ENCODE measurements around the gene C2. TPM values are rescaled to one million over a fixed set of nuclear protein-coding genes. Genes with fewer than 3 reads are reported as not detected.
"Not testable (repeated sequence)": the region's sequence is repeated elsewhere in the genome, so short reads cannot be mapped to it uniquely, and the experiment has no call there.

C2 gene
- total and polyA plus RNA-seq, 2 donors (not counting 1 experiment from before 2014, with no cell fraction given) = 0.28 to 3.4 TPM

DNA sequence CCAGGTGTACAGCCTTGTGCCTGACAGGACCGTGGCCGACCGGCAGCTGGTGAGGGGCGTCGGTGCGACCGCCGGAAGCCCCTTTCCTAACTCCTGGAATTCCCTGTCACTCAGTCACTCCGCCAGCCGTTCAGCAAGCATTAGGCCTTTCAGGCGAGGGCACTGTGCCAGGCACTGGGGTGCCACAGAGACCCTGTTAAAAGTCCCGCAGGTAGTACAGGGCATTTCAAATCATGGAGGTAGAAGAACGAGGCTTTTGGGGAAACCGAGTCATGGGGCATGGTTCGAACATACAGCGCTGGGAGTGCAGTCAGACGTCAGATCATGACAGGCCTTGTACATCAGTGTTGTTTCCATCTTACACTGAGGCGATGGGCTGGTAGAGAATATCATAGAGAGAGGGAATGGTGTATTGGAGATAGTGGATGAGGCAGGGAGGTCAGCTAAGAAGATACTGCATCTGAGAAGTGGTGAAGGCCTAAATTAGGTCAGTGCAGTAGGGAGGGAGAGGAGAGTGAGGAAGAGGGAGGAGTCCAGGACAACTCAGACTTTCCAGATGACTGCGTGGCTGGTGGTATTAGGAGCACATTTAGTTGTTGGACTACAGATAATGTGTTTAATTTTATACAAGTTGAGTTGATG, 45.3 kb downstream of the C2 start:
- Histone ChIP-seq H3K9ac (ENCODE audit: low read length) (peak overlapping the region; percentile 98), H3K79me2 (ENCODE audit: control insufficient read depth, insufficient read depth, low read length) (peaks cover 13% of the 10 kb centered on the region), H3K9me3 (ENCODE audit: control extremely low read depth in 1 of 3, control insufficient read depth in 2 of 3, insufficient read depth in 1 of 3, low read length in 2 of 3) (peaks cover 0 to 3% (median 0%) of the 10 kb centered on the region in 3 donors), H2AFZ (ENCODE audit: insufficient read depth, low read depth, low read length, poor library complexity, severe bottlenecking) (peak overlapping the region; percentile 77), H3K36me3 (replicated peaks in 1 of 2; ENCODE audit: control extremely low read depth in 1 of 2, control insufficient read depth in 1 of 2, extremely low read depth in 1 of 2, insufficient read depth in 2 of 2, low read length in 1 of 2) (peaks cover 0 to 23% of the 10 kb centered on the region in 2 experiments), H3K4me3 (ENCODE audit: control extremely low read depth in 1 of 5, extremely low read depth in 1 of 5, insufficient read depth in 1 of 5, low read depth in 2 of 5, low read length in 4 of 5) (peak overlapping the region; percentile 35 to 92 (median 80)), H3K27ac (ENCODE audit: low read length in 2 of 2) (peak overlapping the region; percentile 96 to 100), H3K4me1 (ENCODE audit: control insufficient read depth in 2 of 2, insufficient read depth in 2 of 2, low read length in 2 of 2) (peaks cover 18 to 23% of the 10 kb centered on the region in 2 donors), H3K27me3 (replicated peaks in 1 of 4; ENCODE audit: control extremely low read depth in 1 of 4, control insufficient read depth in 3 of 4, insufficient read depth in 4 of 4, low read length in 3 of 4) (no peaks in the 10 kb centered on the region), H4K20me1 (ENCODE audit: control insufficient read depth, insufficient read depth, low read length, poor library complexity, severe bottlenecking) (no peaks in the 10 kb centered on the region), H3K4me2 (replicated peaks; ENCODE audit: low read depth, low read length, poor library complexity, severe bottlenecking) (peak overlapping the region; percentile 89)
- no peak for TF ChIP-seq EZH2 (IDR thresholded peaks at IDR 0.05; ENCODE audit: borderline replicate concordance, insufficient read depth, low read depth, low read length, poor library complexity, severe bottlenecking)
- TF ChIP-seq, protein P1, sequence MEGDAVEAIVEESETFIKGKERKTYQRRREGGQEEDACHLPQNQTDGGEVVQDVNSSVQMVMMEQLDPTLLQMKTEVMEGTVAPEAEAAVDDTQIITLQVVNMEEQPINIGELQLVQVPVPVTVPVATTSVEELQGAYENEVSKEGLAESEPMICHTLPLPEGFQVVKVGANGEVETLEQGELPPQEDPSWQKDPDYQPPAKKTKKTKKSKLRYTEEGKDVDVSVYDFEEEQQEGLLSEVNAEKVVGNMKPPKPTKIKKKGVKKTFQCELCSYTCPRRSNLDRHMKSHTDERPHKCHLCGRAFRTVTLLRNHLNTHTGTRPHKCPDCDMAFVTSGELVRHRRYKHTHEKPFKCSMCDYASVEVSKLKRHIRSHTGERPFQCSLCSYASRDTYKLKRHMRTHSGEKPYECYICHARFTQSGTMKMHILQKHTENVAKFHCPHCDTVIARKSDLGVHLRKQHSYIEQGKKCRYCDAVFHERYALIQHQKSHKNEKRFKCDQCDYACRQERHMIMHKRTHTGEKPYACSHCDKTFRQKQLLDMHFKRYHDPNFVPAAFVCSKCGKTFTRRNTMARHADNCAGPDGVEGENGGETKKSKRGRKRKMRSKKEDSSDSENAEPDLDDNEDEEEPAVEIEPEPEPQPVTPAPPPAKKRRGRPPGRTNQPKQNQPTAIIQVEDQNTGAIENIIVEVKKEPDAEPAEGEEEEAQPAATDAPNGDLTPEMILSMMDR (IDR thresholded peaks at IDR 0.05) = no peak
- POLR2A ChIA-PET = interaction anchor here (1.1 to 3.6 kb wide), 5 partner anchors 14 to 1355 kb away, joined by 3 to 24 read pairs (median 6); partner anchors contain the start of genes ATF6B, DDX39B, MRPS18B and NELFE
- CTCF ChIA-PET = interaction anchor here (1.2 to 1.8 kb wide), 3 partner anchors 14 to 22 kb away, joined by 3 to 10 read pairs (median 6); partner anchors contain the start of genes NELFE and SKIC2
- Mint-ChIP-seq H3K4me3 (peak overlapping the region; percentile 98), H3K27ac (peak overlapping the region; percentile 100), H3K27me3 (no peaks in the 10 kb centered on the region), H3K4me1 (peaks cover 34% of the 10 kb centered on the region), H3K9me3 (ENCODE audit: insufficient read depth) (no peaks in the 10 kb centered on the region)
- DNase-seq = no peak
- 13% methylated on average over 19 of the region's 19 CpGs for WGBS (ENCODE audit: insufficient coverage)
- no peak for ATAC-seq (ENCODE audit: low read depth)
- intact Hi-C loops (cut with micrococcal nuclease) = loop anchor here (1.0 to 10.0 kb wide), 5 partner anchors 14 to 1908 kb away; partner anchors contain the start of genes CLIC1, HSD17B8, POLR1H and PPP1R11

DNA sequence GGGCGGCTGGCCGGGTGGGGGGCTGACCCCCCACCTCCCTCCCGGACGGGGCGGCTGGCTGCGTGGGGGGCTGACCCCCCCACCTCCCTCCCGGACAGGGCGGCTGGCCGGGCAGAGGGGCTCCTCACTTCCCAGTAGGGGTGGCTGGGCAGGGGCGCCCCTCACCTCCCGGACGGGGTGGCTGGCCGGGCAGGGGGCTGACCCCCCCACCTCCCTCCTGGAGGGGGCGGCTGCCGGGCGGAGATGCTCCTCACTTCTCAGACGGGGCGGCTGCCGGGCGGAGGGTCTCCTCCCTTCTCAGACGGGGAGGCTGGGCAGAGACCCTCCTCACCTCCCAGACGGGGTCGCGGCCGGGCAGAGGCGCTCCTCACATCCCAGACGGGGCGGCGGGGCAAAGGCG, 48.5 kb downstream of the C2 start:
- H3K9me3 Mint-ChIP-seq (ENCODE audit: insufficient read depth); H3K4me3 Mint-ChIP-seq; H3K27ac Mint-ChIP-seq; ATAC-seq (ENCODE audit: low read depth); H3K4me2 ChIP-seq (replicated peaks; ENCODE audit: low read depth, low read length, poor library complexity, severe bottlenecking); H3K9me3 ChIP-seq (ENCODE audit: control extremely low read depth in 1 of 3, control insufficient read depth in 2 of 3, insufficient read depth in 1 of 3, low read length in 2 of 3); H3K27me3 ChIP-seq (replicated peaks in 1 of 4; ENCODE audit: control extremely low read depth in 1 of 4, control insufficient read depth in 3 of 4, insufficient read depth in 4 of 4, low read length in 3 of 4); H4K20me1 ChIP-seq (ENCODE audit: control insufficient read depth, insufficient read depth, low read length, poor library complexity, severe bottlenecking); H3K27ac ChIP-seq (ENCODE audit: low read length in 2 of 2); H3K27me3 Mint-ChIP-seq; CTCF ChIA-PET; H3K4me3 ChIP-seq (ENCODE audit: control extremely low read depth in 1 of 5, extremely low read depth in 1 of 5, insufficient read depth in 1 of 5, low read depth in 2 of 5, low read length in 4 of 5); H3K9ac ChIP-seq (ENCODE audit: low read length); H2AFZ ChIP-seq (ENCODE audit: insufficient read depth, low read depth, low read length, poor library complexity, severe bottlenecking); DNase-seq: not testable (repeated sequence)
- intact Hi-C loops (cut with micrococcal nuclease) = loop anchor here (10.0 kb wide), 4 partner anchors 141 to 1911 kb away; partner anchors contain the start of genes CLIC1, HSD17B8, POLR1H and PPP1R11
- POLR2A ChIA-PET = interaction anchor here (0.7 kb wide), 1 partner anchor 1273 kb away, joined by 6 read pairs; no protein-coding TSS in a partner anchor
- 97% methylated on average over 6 of the region's 30 CpGs for WGBS (ENCODE audit: insufficient coverage)
- Histone ChIP-seq H3K36me3 (replicated peaks in 1 of 2; ENCODE audit: control extremely low read depth in 1 of 2, control insufficient read depth in 1 of 2, extremely low read depth in 1 of 2, insufficient read depth in 2 of 2, low read length in 1 of 2) (peaks cover 3 to 12% of the 10 kb centered on the region in 2 experiments), H3K4me1 (ENCODE audit: control insufficient read depth in 2 of 2, insufficient read depth in 2 of 2, low read length in 2 of 2) (peaks cover 12 to 14% of the 10 kb centered on the region in 2 donors), H3K79me2 (ENCODE audit: control insufficient read depth, insufficient read depth, low read length) (peaks cover 20% of the 10 kb centered on the region)
- peaks cover 24% of the 10 kb centered on the region for H3K4me1 Mint-ChIP-seq

All from B cell (primary cell).